Right lung (tissue), 5 donors: ENCODE data around the gene SEMA4B. TPM values are rescaled to one million over a fixed set of nuclear protein-coding genes. Genes with fewer than 3 reads are reported as not detected.
"Not testable (repeated sequence)": the region's sequence is repeated elsewhere in the genome, so short reads cannot be mapped to it uniquely, and the experiment has no call there.

Experiments used
- DNase-seq, 2 donors: peaks; one replicate each; pipeline ENCODE4 v3.0.0-alpha.2; 2013
- polyA plus RNA-seq, 5 donors: library from polyadenylated mRNA; unstranded; fragments of 120-200 nt; gene quantifications; one replicate each; pipeline versions ENCODE4 v1.2.1 to v1.2.3, GENCODE V29; 2013; ENCODE audit warnings: inconsistent platforms in 1 of 5, low replicate concordance in 1 of 5; ENCODE audit not compliant: insufficient read length in 5 of 5, insufficient read depth in 1 of 5

Gene SEMA4B
- polyA plus RNA-seq, 5 donors: 21.0 to 30.0 (median 23.4) TPM

- no peak for DNase-seq
Measured at GRCh38 chr15:90257776-90258175, 56.6 kb downstream of the SEMA4B start.

- no peak for DNase-seq
Measured at GRCh38 chr15:90259524-90259923, 58.4 kb downstream of the SEMA4B start.

- DNase-seq: not testable (repeated sequence)
Measured at GRCh38 chr15:90260731-90261130, 59.6 kb downstream of the SEMA4B start.

- DNase-seq: no peak
Measured at GRCh38 chr15:90261811-90262210, 60.7 kb downstream of the SEMA4B start.

- DNase-seq: no peak
Measured at GRCh38 chr15:90262426-90262825, 61.3 kb downstream of the SEMA4B start.

GRCh38 chr15:90264671-90265070 is 63.5 kb downstream of the SEMA4B start:
- DNase-seq: no peak

- peak; percentile 91 to 92 for DNase-seq
Measured at GRCh38 chr15:90265271-90266060, 64.3 kb downstream of the SEMA4B start, which contains the start of gene NGRN. NGRN (plus strand) TSS chr15:90265672; CDS start chr15:90265713, 41 bp downstream.

GRCh38 chr15:90266061-90266431 is 64.9 kb downstream of the SEMA4B start:
- no peak for DNase-seq

GRCh38 chr15:90266485-90266884 is 65.4 kb downstream of the SEMA4B start:
- DNase-seq: no peak

GRCh38 chr15:90268415-90268814 is 67.3 kb downstream of the SEMA4B start:
- no peak for DNase-seq

- DNase-seq: no peak
Measured at GRCh38 chr15:90270502-90271150, 69.5 kb downstream of the SEMA4B start.

GRCh38 chr15:90271459-90272166 is 70.5 kb downstream of the SEMA4B start:
- DNase-seq: no peak

GRCh38 chr15:90278467-90278866 is 77.3 kb downstream of the SEMA4B start:
- not testable (repeated sequence) for DNase-seq

Other genes with a start within 250 kb of the SEMA4B start
- 10 to 100 TPM; 28.9 to 41.5 (median 33.5) TPM for gene ZNF710, start 200.0 kb upstream of the SEMA4B start, polyA plus RNA-seq
- 100 to 1,000 TPM; 114 to 152 (median 118) TPM for gene IDH2, start 98.9 kb upstream of the SEMA4B start, polyA plus RNA-seq
- 10 to 100 TPM; 43.7 to 55.3 (median 47.4) TPM for gene CIB1, start 32.6 kb downstream of the SEMA4B start, polyA plus RNA-seq
- 1 to 10 TPM; 1.7 to 4.6 (median 4.3) TPM for gene GDPGP1, start 32.9 kb downstream of the SEMA4B start, polyA plus RNA-seq
- under 1 TPM; 0.09 to 0.27 (median 0.13) TPM for gene TTLL13, start 48.2 kb downstream of the SEMA4B start, polyA plus RNA-seq
- gene NGRN, start 64.3 kb downstream of the SEMA4B start, polyA plus RNA-seq: 100 to 1,000 TPM; 105 to 122 (median 108) TPM
- gene ZNF774, start 151.0 kb downstream of the SEMA4B start, polyA plus RNA-seq: 1 to 10 TPM; 4.9 to 6.6 (median 5.6) TPM
- gene IQGAP1, start 186.9 kb downstream of the SEMA4B start, polyA plus RNA-seq: 100 to 1,000 TPM; 172 to 244 (median 224) TPM